Stimulated activated CD4-positive, alpha-beta T cell treated with anti-CD3 and anti-CD28 coated beads, Interleukin-15, amount 100 ng/mL, for 1 hour (primary cell): Measurements from ENCODE around the gene BRD7.

ENCODE experiments used
- DNase-seq, 2 donors: peaks; one replicate each; pipeline ENCODE4 v3.0.0-alpha.2; 2020; ENCODE audit warnings: low read depth in 1 of 2, low spot score in 1 of 2

BRD7 gene

GRCh38 chr16:50390371-50390771 lies 21.6 kb upstream of the BRD7 start:
- DNase-seq: no peak

GRCh38 chr16:50389900-50390299 lies 21.1 kb upstream of the BRD7 start:
- DNase-seq: no peak

- DNase-seq: no peak
Measured at GRCh38 chr16:50388496-50388895, 19.7 kb upstream of the BRD7 start.

GRCh38 chr16:50386774-50387173 lies 18.0 kb upstream of the BRD7 start:
- DNase-seq: no peak

- no peak for DNase-seq
Measured at GRCh38 chr16:50386139-50386538, 17.4 kb upstream of the BRD7 start.

GRCh38 chr16:50384500-50385135 lies 15.8 kb upstream of the BRD7 start:
- no peak for DNase-seq

GRCh38 chr16:50381679-50382440 lies 13.1 kb upstream of the BRD7 start:
- DNase-seq: no peak

- no peak for DNase-seq
Measured at GRCh38 chr16:50378417-50378816, 9.6 kb upstream of the BRD7 start.

- no peak for DNase-seq
Measured at GRCh38 chr16:50377001-50377400, 8.2 kb upstream of the BRD7 start.

GRCh38 chr16:50373780-50374179 lies 5.0 kb upstream of the BRD7 start:
- no peak for DNase-seq

- DNase-seq: no peak
Measured at GRCh38 chr16:50373345-50373701, 4.5 kb upstream of the BRD7 start.

- no peak for DNase-seq
Measured at GRCh38 chr16:50372611-50373344, 4.0 kb upstream of the BRD7 start.

- DNase-seq: no peak
Measured at GRCh38 chr16:50371936-50372595, 3.3 kb upstream of the BRD7 start.

- DNase-seq: no peak
Measured at GRCh38 chr16:50371036-50371716, 2.4 kb upstream of the BRD7 start.

- no peak for DNase-seq
Measured at GRCh38 chr16:50369133-50369804, 481 bp upstream of the BRD7 start.

- no peak for DNase-seq
Measured at GRCh38 chr16:50367777-50368409, 895 bp downstream of the BRD7 start.

GRCh38 chr16:50365791-50366575 lies 2.8 kb downstream of the BRD7 start:
- no peak for DNase-seq

GRCh38 chr16:50363656-50364055 lies 5.1 kb downstream of the BRD7 start:
- DNase-seq: no peak

- no peak for DNase-seq
Measured at GRCh38 chr16:50360779-50361178, 8.0 kb downstream of the BRD7 start.
